Right hindlimb (tissue), 1 donor: ENCODE results near the gene TXNDC11.

Source experiments
- DNase-seq: peaks from one replicate; pipeline ENCODE4 v3.0.0-alpha.2; 2018

The TXNDC11 gene

DNA sequence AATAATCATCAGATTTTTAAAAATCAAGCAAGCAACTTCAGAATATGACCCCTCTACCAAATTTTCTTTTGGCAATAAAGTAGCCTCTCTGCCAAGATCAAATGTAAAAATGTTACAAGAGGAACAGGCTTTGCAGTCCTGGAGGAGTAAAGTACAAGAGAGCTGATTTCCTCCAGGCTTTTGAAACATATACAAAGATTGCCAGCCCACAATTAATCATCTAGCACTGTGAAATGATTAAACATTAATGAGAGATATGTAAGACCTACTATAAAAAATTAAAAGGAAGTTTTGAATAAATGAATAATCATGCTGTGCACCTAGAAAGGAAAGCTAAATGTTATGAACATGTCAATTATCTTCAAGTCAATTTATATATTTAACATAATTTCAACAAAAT lies 26.3 kb downstream of the TXNDC11 start:
- DNase-seq = no peak

- no peak for DNase-seq
These were observed 27.3 kb downstream of the TXNDC11 start for GRCh38 chr16:11715246-11715947.

DNA sequence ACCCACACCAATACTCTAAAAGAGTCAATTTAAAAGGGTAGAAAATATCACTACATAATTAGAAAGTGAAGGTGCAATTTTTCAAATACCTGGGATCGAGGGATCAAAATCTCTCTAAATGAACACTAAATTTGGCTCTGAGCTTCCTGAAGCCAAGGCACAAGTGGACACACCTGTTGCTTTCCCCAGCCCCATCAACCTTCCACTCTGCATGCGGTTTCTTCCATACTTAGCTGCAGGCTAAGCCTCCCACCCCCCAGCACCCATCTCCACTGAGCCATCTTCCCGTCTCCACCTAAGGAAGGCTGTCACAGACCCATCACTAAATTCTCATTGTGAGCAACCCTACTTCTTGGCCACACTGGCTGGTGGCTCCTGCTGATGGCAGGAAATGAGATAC lies 30.5 kb downstream of the TXNDC11 start:
- no peak for DNase-seq

- no peak for DNase-seq
These were observed 31.0 kb downstream of the TXNDC11 start for GRCh38 chr16:11711662-11712061.

GRCh38 chr16:11708421-11708820 lies 34.2 kb downstream of the TXNDC11 start:
- DNase-seq = no peak

- no peak for DNase-seq
These were observed 34.9 kb downstream of the TXNDC11 start for GRCh38 chr16:11707679-11708197.

- DNase-seq = no peak
These were observed 36.4 kb downstream of the TXNDC11 start for GRCh38 chr16:11706180-11706742.

DNA sequence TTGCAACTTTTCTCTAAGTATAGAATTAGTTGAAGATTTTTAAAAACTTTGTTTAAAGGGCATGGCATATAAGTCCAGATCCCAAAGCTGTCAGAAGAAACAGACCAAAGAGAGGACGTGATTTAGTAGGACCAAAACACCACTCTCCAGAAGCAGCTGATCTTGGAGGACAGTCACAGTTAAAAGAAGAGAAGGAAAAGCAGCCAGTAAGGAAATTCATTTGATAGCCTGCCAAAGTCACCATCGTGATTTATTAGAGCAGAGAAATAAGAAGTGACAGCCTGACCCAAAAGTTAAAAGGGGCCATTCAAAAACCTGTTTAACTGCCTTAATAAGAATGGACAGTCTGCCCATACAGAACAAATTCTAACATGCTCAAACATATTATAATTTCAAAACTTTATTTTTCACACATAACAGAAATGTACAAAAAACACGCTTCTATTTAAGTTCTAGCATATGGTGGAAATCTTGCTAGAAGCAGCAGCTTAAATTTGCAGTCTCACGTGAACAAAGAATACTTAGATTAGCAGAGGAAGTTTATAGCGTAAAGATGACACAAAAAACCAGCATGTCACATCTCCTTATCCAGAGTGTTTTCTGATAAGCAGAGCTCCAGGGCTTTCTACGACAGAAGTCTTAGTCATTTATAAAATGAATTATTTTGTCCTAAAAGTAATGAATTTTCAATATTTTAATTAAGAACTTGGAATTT lies 37.2 kb downstream of the TXNDC11 start:
- no peak for DNase-seq

DNA sequence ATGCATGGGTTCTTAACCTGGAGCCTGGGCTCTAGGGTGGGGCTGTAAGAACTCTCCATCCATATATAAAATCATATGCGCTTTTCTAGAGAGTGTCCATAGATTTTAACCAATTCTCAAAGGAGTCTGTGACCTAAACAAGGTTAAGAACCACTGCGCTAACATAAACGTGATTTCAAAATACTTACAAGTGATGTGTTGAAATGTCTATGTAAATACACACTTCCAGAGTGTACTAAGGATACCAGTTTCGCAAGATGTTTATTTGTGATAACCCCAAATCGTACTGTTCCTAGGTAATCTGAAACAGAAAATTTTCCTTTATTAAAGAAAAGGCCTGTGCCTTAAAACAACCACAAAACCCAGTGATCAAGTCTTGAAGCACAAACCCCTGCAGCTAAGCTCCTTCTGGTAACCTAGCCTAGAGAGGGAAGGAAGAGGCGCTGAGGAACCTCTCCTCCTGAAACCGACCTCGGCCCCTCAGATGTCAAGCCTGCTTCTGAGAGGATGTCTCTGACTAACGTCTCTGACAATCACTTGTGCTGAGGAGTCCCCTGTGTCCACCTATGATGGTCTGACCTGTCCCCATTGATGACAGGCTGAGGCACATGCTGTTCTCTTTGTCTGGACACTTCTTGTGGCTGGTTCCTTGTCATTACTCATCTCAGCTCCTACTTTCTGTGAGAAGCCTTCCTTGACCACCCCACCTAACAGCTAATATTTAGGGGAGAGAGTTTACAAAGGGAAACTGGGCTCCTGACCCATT lies 42.2 kb downstream of the TXNDC11 start:
- DNase-seq = no peak

- no peak for DNase-seq
These were observed 43.3 kb downstream of the TXNDC11 start for GRCh38 chr16:11699234-11699894.

- no peak for DNase-seq
These were observed 44.4 kb downstream of the TXNDC11 start for GRCh38 chr16:11698271-11698689.

DNA sequence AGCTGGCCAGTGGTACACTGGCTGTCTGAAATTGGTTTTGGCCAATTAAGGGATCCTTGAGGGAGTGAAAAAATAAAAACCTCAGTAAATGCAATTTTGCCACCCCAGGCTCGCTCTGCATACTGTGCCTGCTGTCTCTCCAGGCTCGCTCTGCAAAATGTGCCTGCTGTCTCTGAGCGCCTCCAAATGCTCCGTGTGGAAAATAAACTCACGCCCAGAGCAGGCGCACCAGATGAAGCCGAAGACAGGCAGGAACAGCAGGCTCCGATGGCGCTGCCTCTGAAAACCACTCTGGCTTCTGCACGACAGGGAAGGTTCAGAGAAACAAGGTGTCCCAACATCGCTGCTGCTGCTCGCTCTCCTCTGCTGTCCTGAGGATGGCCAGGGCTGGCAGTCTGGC lies 45.3 kb downstream of the TXNDC11 start:
- DNase-seq = no peak

DNA sequence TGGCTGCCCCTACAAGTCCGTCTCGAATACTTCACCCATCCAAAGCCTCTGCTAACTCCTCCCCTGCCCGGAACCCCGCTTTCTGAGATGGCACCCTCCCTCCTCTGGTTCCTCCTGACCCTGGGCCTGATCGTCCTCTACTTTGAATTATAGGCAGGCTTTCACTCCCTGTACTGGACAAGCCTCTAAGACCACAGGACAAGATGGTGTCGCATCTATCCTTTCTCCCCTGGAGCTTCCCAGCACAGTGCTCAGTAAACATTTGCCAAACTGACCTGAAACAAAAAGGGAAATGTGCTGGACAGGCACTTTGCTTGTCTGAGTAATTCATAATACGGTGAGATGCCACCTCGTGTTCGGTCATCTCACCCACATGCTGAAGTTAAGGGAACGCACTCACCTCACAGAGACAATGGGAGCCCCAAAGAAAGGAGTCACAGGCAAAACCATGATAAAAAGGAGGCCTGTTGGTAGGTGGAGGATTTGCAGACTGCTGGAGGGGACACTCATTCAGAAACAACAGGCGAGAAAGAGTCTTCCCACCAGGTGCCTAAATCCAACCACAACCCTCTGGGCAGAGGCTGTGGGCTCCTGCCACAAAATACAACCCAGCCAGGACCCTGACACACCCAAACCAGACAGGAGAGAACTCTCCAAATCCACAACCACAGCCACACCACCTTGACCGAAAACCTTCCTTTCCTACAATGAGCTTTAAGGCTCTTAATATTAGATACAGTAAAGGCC lies 46.2 kb downstream of the TXNDC11 start:
- no peak for DNase-seq

- no peak for DNase-seq
These were observed 50.0 kb downstream of the TXNDC11 start for GRCh38 chr16:11692651-11693050.

DNA sequence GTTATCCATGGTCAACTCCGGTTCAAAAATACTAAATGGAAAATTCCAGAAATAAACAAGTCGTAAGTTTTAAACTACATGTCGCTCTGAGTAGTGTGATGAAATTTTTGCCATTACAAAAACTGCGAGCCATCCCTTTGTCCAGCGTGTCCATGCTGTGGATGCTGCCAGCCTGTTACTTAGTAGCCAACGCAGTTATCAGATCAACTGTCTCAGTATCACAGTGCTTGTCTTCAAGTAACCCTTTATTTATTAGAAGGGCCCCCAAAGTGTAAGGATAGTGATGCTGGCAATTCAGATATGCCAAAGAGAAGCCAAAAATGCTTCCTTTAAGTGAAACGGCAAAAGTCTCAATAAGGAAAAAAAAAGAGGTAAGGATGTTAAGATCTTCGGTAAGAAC lies 50.5 kb downstream of the TXNDC11 start:
- DNase-seq = no peak

DNA sequence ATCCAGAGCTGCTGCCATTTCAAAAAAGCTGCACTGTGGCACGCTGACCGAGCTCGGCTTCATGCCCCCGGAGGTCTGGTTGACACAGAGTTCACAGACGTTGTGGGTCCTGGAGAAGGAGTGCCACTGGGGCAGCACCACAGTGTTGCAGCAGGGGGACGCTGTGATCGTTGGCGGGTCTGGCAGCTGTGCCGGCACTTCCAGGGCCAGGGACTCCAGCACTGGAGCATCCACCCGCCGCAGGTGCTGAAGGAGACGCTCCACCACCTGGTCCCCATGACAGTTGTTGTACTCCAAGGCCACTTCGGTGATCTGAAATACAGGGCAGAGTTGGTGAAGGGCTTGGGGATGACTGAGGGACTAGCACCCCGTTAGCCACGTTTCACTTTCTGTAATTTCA lies 50.9 kb downstream of the TXNDC11 start:
- DNase-seq = no peak

GRCh38 chr16:11691235-11691634 lies 51.4 kb downstream of the TXNDC11 start:
- no peak for DNase-seq

GRCh38 chr16:11689031-11689840 lies 53.4 kb downstream of the TXNDC11 start:
- no peak for DNase-seq

GRCh38 chr16:11688520-11688886 lies 54.2 kb downstream of the TXNDC11 start:
- DNase-seq = no peak

- DNase-seq = no peak
These were observed 54.8 kb downstream of the TXNDC11 start for GRCh38 chr16:11687601-11688519.
